Measurements from ENCODE around the gene ZNF302.
"Not testable (repeated sequence)": the region's sequence is repeated elsewhere in the genome, so short reads cannot be mapped to it uniquely, and the experiment has no call there.

The ZNF302 gene

DNA sequence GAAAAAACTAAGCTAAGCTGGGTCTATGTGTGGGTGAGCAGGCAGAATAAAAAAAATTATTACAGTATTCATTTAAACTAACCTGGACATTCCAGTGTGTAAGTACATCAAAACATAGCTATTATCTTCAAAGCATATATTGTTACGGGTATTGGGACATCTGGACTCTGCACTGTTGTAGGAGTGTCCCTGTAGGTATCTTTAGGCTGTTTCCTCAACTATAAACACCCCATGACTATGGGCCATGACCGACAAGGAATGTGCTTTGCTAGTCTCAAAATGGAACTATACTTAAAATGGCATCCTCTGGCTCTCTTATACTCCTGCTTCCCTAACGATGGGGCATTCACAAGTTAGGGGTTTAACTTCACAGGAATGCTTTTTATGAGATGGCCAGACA is 3.9 kb upstream of the ZNF302 start:
- DNase-seq (ENCODE audit: low read depth), result no peak

DNA sequence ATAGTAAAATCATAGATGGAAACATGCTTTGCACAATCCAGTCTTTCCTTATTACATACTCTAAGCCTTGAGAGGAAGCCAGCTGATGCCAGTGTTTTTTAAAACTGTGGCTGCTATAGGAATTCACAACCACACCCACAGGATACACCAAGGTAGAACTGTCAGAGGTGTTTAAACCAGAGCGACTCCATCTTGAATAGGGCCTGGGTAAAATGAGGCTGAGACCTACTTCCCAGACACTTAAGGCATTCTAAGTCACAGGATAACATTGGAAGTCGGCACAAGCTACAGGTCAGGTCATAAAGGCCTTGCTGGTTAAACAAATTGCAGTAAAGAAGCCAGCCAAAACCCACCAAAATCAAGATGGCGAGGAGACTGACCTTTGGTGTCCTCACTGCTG is 2.2 kb upstream of the ZNF302 start:
- DNase-seq (ENCODE audit: low read depth), result no peak

DNA sequence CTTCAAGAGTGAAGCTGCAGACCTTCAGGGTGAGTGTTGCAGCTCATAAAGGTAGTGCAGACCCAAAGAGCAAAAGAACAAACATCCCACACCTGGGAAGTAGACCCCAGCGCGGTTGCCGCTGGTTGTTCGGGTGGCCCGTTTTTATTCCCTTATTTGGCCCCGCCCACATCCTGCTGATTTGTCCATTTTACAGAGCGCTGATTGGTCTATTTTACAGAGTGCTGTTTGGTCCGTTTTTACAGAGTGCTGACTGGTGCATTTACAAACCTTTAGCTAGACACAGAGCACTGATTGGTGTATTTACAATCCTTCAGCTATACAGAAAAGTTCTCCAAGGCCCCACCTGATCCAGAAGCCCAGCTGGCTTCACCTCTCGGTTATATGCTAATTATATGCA is 1.6 kb upstream of the ZNF302 start:
- no peak for DNase-seq (ENCODE audit: low read depth)

DNA sequence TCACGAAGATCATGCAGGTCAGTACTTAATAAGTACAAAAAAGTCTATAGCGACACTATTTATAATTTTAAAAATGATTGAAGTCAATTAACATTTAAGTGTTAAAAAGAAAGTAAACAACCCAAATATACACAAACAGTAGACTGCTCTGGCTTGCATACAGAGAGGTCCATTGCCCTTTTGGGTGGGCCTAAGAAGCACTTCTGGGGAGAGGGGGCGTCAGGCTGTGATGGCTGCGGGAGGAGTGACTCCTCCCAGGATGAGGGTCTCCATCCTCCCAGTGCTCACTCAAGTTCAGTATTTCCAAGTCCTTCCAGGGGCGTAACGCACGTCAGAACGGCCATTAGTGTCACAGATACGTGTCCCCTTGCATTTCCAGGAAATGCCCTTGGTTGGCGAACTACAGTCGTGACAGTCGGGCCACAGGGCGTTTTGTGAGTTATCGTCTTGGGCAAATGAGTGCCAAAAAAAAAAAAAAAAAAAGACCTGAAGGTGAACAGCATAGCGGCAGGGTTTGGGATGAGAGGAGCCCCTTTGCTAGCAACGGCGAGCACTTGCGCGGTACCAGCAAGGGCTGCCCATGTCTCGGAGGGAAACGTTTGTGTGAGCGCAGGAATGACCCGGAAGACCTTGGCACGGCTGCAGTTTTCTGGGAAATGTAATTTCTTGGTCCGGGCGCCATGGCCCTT is 637 bp upstream of the ZNF302 start, which contains the start of gene SCGB2B2:
SCGB2B2 (minus strand) TSS at position 463 of the 689 bp plus-strand sequence. CDS start 82,596 bp downstream, outside the sequence.
- peak; percentile 84 for DNase-seq (ENCODE audit: low read depth)

DNA sequence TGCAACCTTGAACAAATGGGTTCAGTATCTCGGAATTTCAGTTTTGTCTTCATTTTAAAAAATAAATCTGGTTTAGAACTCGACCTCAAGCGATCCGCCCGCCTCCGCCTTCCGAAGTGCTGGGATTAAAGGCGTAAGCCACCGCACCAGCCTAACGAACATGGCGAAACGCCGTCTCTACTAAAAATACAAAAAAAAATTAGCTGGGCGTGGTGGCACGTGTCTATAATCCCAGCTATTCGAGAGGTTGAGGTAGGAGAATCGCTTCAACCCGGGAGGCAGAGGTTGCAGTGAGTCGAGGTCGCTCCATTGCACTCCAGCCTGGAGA is 571 bp downstream of the ZNF302 start:
- DNase-seq (ENCODE audit: low read depth), result no peak

DNA sequence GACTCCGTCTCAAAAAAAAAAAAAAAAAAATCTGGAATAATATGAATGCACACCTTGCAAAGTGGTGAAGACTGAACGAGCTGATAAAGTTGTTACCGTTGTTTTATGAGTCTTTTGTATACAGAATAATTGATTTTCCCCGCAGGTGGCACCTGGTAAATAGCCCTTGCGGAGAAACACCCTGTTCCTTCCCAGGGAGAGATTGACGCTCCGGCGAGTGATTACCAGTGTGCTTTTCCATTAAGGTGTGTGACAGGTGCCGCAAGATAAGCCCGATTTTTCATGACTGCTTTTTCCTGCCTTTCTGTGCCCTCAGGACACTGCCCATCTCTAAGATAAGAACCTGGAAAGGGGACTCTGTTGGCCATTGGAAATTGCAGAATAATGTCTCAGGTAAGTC is 943 bp downstream of the ZNF302 start:
- DNase-seq (ENCODE audit: low read depth), result no peak

DNA sequence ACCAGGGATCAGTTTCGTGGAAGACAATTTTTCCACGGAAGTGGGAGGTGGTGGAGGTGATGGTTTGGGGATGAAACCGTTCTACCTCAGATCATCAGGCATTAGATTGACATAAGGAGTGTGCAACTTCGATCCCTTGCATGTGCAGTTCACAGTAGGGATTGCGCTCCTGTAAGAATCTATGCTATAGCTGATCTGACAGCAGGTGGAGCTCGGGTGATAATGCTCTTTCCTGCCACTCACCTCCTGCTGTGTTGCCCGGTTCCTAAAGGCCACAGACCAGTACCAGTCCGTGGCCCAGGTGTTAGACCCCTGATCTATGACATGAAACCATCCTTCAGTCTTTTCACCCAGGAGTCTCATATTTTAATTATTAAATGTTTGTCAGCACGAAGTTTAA is 4.0 kb downstream of the ZNF302 start:
- no peak for DNase-seq (ENCODE audit: low read depth)

DNA sequence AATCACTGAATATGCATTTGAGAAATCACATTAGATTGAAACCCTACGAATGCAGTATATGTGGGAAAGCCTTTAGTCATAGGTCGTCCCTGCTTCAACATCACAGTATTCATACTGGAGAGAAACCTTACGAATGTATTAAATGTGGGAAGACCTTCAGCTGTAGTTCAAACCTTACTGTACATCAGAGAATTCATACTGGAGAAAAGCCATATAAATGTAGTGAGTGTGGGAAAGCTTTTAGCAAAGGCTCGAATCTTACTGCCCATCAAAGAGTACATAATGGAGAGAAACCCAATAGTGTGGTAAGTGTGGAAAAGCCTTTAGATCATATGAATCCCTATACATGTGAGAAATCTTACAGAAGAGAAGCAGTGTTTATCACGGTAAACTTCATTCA is 7.8 kb downstream of the ZNF302 start:
- not testable (repeated sequence) for DNase-seq (ENCODE audit: low read depth)

DNA sequence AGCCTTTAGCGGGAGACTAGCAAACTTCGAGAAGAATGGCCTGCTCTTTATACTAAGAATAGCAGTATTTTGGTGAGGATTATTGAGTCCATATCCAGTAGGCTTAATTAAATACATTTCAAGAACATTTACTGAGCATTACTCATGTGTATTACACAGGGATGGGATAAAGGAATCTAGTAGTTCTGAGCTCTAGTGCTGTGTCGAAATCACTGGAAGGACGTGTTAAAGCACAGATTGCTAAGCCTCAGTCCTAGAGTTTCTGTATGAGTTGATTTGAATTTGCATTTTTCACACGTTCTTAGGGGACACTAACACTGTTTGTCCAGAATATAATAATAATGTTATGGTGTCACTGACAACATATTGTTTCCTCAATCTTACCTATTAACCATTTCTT is 9.0 kb downstream of the ZNF302 start:
- no peak for DNase-seq (ENCODE audit: low read depth)

DNA sequence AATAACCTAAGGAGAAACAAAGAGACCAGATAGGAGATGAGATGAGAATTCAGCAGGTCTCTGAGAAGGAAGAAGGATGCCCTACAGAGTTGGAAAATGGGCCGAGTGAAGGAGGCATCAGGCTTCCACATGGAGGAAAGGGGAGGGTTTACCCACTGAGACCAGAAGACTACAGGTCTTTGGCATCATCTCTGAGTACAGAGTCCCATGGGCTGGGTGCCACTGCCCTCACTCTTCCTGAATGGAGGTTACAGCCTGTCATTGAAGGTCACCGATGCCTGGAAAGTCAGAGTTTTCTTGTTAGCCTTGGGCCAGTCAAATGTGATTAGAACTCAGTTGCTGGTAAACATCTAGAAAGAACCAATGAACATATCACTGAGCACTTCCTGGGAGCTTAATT is 9.9 kb downstream of the ZNF302 start:
- DNase-seq (ENCODE audit: low read depth), result no peak

DNA sequence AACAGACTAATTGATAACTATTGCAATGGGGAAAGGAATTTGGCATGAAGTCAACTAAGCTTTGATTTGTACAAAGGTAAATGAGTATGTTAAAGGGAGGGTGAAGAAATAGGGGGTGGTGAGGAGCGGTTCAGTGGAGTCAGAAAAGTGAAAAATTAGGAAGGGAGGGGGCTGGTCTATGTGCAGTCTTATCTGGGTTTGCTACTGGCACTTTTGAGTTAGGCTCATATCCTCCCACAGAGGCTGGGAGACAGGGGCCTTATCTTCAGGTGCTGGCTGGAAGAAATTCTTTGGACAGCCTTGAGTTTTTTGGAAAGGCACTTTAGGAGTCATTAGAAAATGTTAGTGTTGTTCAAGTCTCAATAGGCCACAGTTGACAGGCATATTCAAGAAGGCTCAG is 11.1 kb downstream of the ZNF302 start:
- DNase-seq (ENCODE audit: low read depth), result no peak

DNA sequence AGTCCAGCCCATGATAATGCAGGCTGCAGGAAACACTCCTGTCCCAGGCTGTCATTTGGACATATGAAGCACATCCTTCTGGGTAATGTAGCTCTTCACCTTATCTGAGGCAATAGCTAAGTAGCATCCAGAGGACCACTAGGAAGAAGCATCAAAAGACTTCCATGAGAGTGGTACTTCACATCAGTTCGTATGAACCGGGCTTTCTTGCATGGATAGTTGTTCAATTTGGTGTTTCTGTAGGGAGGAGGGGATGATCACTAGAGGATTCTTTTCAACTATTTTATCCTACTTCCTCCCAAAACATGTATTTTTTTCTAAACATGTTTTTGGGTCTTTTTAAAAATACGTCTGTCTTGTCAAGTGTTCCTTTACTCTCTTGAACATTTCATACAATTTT is 12.9 kb downstream of the ZNF302 start:
- no peak for DNase-seq (ENCODE audit: low read depth)

DNA sequence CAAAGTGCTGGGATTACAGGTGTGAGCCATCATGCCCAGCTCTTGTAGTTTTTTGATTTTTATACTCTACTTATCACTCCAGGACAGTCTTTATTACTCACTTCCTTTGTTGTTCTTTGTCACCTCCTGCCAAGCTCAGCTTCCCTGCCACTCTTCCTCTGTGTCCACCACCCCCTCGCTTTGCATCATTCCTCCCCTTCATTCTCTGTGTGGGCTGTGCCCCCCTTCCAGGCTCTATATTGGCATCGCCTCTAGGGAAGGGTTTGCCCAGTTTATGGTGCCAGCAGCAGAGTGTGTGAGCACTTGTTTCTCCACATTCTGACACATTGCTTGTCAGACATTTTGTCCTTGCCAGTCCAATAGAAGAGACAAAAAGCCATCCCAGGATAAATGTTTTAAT is 15.1 kb downstream of the ZNF302 start:
- no peak for DNase-seq (ENCODE audit: low read depth)

DNA sequence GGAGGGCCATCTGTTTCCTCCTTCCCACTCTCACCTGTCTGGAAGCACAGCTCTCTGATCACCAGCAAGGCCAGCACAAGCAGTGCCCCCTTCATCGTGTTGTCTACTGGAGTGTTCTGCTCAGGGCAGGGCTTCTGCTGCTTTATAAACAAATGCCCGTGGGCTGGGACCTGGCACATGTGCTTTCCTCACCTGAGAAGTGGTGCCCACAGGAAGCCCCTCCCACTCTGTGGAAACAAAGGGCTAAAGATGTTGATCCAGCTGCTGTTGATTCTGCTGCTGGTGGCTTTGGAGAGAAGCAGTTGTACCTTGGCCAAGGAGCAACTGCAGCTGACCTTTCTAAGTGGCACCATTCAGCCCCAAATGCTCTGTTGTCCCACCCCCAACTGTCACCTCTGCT is 30.2 kb downstream of the ZNF302 start:
- no peak for DNase-seq (ENCODE audit: low read depth)

DNA sequence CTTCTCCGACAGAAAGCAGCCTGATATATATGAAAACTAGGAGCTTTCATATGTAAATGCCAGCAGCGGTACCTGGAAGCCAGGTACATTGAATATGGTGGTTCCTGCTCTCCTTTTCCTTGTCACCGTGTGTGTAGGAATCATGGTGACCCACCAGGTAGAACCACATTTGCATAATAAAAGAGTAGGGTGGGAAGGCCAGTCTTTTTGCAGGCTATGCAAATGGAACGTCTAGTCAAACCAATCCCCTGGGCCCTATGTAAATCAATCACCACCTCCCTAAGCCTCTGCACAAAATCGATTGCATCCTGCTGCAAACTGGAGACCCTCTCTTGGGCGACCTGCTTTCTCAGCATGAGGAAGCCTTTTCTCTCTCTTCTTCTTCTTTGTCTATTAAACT is 34.4 kb downstream of the ZNF302 start:
- no peak for DNase-seq (ENCODE audit: low read depth)

DNA sequence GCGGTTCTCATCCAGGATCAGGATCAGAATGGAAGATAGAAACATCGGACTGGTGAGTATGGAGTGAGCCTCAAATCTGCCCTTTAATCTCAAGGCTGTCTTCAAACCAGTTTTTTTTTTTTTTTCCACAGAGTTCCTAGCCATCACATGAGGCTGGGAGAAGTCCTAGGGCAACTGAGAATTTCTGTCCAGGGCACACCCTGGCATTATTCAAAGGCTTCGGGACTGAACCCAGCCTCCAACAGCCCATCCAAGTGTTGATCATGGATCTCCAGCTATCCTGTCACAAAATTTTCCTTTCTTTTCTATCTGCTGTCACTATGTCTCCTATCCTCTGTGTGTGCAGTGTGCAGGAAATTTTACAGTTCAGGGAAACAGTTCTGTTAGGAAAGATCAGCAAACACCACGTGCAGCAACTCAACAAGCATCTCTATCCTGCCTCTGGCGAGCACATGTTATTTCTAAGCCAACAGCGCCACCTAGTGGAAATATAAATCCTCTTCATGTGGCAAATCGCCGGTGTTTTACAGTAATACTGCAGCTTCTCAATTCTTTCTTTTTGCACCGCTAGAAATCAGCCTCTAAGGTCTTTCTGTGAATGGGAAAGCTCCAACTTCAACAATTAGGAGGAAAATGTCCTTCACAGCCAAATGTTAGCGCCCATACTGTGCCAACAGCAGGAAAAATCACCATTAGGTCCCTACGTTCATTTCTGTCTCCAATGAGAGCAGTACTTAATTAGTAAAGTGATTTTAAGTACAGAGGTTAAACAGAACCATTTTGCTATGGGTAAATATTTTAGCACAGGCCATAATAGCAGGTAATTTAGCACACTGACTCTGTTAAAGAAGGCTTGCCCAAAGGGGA is 35.1 kb downstream of the ZNF302 start:
- DNase-seq (ENCODE audit: low read depth), result peak; percentile 26

DNA sequence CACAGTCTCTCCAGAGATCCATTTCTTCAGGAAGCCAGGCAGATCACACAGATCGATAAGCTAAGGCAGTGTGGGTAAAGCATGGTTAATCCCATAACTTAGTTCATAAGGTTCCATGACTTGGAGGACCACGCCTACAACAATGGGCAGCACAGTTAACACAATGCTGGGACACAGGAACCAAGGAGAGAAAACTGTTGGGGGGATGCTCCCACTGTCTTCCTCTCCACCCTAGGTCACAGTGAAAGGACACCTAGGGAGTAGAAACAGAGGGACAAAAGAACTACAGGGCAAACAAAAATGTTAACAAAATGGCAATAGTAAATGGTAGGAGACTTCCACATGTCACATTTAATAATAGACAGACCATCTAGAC is 35.8 kb downstream of the ZNF302 start:
- DNase-seq (ENCODE audit: low read depth), result no peak

DNA sequence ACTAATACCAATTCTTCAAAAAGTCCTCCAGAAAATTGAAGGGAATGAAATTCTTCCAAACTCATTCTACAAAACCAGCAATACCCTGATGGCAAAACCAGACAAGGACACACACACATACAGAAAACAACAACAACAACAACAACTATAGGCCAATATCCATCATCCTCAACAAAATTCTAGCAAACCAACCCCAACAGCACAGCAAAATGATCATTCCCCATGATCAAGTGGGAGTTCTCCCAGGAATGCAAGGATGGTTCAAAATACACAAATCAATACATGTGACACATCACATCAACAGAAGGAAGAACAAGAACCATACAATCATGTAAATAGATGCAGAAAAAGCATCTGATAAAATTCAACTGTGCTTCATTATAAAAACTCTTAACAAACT is 37.9 kb downstream of the ZNF302 start:
- DNase-seq (ENCODE audit: low read depth), result no peak

DNA sequence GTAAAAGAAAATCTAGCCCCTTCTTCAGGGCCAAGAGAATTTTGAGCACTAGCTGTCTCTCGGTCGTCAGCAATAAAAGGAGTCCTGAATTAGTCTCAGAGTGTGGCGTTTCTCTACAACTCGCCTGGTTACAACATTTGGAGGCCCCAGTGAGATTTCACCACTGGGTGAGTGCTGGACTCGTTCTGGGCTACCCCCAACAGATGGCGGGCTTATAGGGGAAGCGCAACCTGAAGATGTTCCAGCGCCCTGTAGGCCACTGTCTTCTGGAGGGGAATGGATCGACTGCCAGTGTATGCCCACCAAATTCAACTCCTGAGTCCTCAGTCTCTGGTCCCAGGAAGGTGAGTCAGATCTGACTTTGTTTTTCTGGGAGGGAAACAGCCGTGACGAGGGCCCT is 44.9 kb downstream of the ZNF302 start:
- DNase-seq (ENCODE audit: low read depth), result no peak

DNA sequence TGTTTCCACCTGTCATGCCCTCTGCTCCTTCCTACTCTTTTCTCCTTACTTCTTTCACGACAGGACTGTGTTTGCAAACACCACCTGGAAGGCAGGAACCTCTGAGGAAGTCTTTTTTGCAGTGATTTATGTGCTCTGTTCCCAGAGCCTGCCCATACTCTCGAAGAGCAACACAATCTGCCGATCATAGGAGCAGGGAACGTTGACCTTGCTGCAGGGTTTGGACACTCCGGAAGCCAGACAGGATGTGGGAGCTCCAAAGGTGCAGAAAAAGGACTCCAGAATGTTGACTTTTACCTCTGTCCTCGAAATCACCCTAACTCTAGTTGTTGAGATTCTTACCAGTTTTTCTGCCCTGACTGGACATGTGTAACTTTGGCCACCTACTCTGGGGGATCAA is 47.9 kb downstream of the ZNF302 start:
- DNase-seq (ENCODE audit: low read depth), result no peak

DNA sequence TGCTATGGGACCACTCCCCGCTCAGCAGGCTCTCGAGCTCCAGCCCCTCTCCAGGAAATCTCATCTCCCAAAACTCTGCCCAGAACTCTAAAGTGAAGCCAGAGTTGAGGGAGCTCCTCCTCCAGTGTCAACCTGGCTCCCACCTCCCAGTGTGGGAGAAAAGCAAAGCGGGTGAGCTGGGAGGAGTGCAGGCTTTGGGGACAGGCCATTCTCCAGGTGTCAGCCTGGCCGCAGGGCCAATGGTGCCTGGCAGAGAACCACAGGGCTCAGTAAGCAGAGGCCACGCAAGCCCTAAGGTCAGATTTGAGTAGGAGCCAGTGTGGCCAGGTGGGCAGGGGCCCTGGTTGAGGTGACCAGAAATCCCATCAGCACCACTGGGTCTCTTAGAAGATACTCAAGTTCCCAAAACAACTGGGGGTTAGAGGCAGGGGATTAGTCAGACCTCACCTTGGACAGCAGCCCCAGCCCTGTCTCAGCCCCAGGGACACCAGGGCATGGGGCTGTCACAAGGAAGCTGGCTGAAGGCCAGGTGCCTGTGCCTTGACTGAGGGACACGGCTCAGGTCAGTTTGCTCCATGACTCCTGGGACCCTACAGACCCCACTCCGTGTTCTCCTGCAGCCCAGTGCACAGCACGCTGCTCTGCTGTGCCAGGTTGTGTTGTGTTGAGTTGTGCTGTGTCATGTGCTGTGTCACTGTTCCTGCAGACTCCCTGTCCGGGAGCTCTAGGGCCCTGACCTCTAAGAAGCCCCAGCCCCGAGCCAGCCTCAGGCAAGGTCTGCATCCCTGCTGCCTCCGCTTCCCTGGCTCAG is 53.7 kb downstream of the ZNF302 start:
- DNase-seq (ENCODE audit: low read depth), result no peak

DNA sequence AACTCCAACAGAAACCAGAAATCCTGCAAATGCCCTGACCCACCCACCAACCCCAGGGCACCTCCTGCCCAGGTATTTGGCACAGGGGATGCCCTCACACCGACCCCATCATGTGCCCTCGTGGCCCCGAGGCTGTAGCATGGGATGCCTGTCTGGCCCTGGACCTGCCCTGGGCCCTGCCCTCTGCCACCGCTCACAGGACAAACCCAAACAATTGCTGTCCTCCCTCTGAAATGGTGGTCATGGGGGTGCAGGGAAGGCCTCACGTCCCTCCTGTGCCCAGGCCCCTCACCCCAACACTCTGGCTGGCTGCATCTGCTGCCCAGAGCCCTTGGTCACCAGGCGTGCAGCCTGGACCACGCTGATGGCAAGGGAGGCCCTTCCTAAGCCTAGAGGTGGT is 54.5 kb downstream of the ZNF302 start:
- DNase-seq (ENCODE audit: low read depth), result no peak

DNA sequence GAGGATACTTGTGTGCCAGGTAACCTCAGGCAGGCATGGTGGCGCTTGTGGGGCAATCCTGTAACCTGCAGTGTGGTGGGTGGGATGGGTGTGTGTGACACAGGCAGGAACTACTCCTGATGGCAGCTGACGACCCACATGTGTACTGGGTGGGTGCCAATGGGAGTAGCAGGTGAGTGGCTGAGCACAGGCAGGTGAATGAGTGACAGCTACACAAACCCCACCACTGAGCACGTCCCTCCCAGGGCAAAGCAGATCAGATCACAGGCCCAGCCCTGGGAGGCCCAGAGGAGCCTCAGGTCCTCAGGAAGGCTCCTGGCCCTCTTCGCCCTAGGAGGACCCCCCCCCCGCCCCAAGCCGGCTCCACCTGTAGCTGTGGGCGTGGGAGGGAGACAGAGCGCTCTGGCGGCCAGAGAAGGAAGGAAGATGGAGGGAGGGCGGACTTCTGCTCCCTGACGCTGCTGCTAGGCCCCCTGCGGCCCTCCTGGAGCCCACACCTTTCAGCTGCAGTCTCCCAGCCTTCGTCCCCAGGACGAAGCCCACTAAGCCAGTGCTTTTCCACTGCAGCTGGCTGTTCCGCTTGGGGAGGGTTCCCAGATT is 55.2 kb downstream of the ZNF302 start:
- no peak for DNase-seq (ENCODE audit: low read depth)
